K562 (cell line): ENCODE measurements around the gene SLC35E1. TPM values are rescaled to one million over a fixed set of nuclear protein-coding genes. Genes with fewer than 3 reads are reported as not detected.

Source experiments
- E2F8 ChIP-seq: fragments of 450-650 bp; IDR thresholded peaks from 2 replicates; pipeline ENCODE4 v1.7.1; 2018; ENCODE audit warnings: mild to moderate bottlenecking, low read depth; ENCODE audit not compliant: partially characterized antibody
- JUND ChIP-seq, 2 experiments: IDR thresholded peaks; 2 replicates in 1 of 2; 3 replicates in 1 of 2; pipeline ENCODE4 v1.6.1; 2011; ENCODE audit warnings: borderline replicate concordance in 2 of 2, low read depth in 2 of 2, low read length in 2 of 2, improper control_type of control experiment in 1 of 2, missing biosample characterization in 1 of 2, missing genetic modification characterization in 1 of 2, missing genetic modification reagents in 1 of 2
- RBM34 ChIP-seq: fragments of 200-400 bp; formaldehyde crosslinking; IDR thresholded peaks from 2 replicates; pipeline ENCODE4 v1.6.1; 2018; ENCODE audit warnings: low read length, borderline replicate concordance; ENCODE audit not compliant: insufficient read depth
- REST ChIP-seq, 2 experiments: fragments of 450-650 bp; formaldehyde crosslinking in 1 of 2; IDR thresholded peaks; 2 replicates each; pipeline versions ENCODE4 v1.4.0 to v1.6.1; 2014 to 2020; ENCODE audit warnings: mild to moderate bottlenecking in 2 of 2, borderline replicate concordance in 1 of 2, low read depth in 1 of 2
- SRSF9 ChIP-seq: fragments of 200-400 bp; formaldehyde crosslinking; IDR thresholded peaks from 2 replicates; pipeline ENCODE4 v1.6.1; 2017; ENCODE audit warnings: low read depth, low read length, borderline replicate concordance
- TBL1XR1 ChIP-seq, 2 experiments: IDR thresholded peaks; 2 replicates each; pipeline ENCODE4 v1.6.1; 2012; ENCODE audit warnings: improper control_type of control experiment in 2 of 2, low read length in 2 of 2, mild to moderate bottlenecking in 1 of 2
- ZBTB11 ChIP-seq, 3 experiments: fragments of 200-800 bp in 1 of 3; fragments of 250-450 bp in 1 of 3; fragments of 450-650 bp in 1 of 3; sonication (Bioruptor Pico) in 1 of 3; sonication (Bioruptor generic) in 1 of 3; formaldehyde crosslinking in 1 of 3; IDR thresholded peaks; 2 replicates each; pipeline versions ENCODE4 v1.6.1 to v1.8.0; 2016 to 2022; ENCODE audit warnings: mild to moderate bottlenecking in 2 of 3, missing genetic modification characterization in 2 of 3, missing compliant biosample characterization in 1 of 3, moderate library complexity in 1 of 3
- polyA plus RNA-seq, 8 experiments: library from polyadenylated mRNA; depleted of rRNA in 4 of 8; stranded (reverse) in 5 of 8; unstranded in 3 of 8; fragments of >200 nt; fragmentation: Nextera tagmentation in 2 of 8; fragmentation: Illumina TruSeq in 1 of 8; extraction: Ambion mirVana in 2 of 8; extraction: Trizol in 1 of 8; gene quantifications; 2 replicates each; pipeline versions ENCODE4 v1.2.1 to v1.2.3, GENCODE V29; 2011 to 2014; ENCODE audit warnings: inconsistent platforms in 1 of 8, missing spikeins in 1 of 8
- total RNA-seq, 7 experiments: library from RNA; depleted of rRNA in 6 of 7; stranded (reverse); fragments of >200 nt in 6 of 7; fragmentation: Illumina TruSeq in 2 of 7; extraction: Trizol in 2 of 7; gene quantifications; 2 replicates each; pipeline versions ENCODE4 v1.2.1 to v1.2.3, GENCODE V29; 2011 to 2021; ENCODE audit warnings: low replicate concordance in 1 of 7

SLC35E1 gene
- total and polyA plus RNA-seq, 9 of the 15 experiments (the other 6 are each of a cell fraction or from before 2014, with no cell fraction given) = 15.0 to 40.1 (median 25.7) TPM

GRCh38 chr19:16527971-16528521 is 44.2 kb downstream of the SLC35E1 start (continued):
- TF ChIP-seq REST (IDR thresholded peaks at IDR 0.05; ENCODE audit: borderline replicate concordance) (peak; percentile 33; the same call in 1 of the 2 replicates), REST (CRISPR knock-in tag; IDR thresholded peaks at IDR 0.05; ENCODE audit: low read depth) (no peak), TBL1XR1 (IDR thresholded peaks at IDR 0.05; ENCODE audit: low read length in 2 of 2) (no peak), RBM34 (no peak), JUND (IDR thresholded peaks at IDR 0.05; ENCODE audit: borderline replicate concordance, low read depth, low read length) (0 out of 2 replicates have a peak, but pooled peaks have one; percentile 9), JUND (tag; IDR thresholded peaks at IDR 0.05; ENCODE audit: borderline replicate concordance, low read depth, low read length) (no peak), ZBTB11 (CRISPR knock-in tag; IDR thresholded peaks at IDR 0.05) (no peak), SRSF9 (no peak), E2F8 (no peak)
